Epidermal melanocyte (primary cell): ENCODE measurements around the gene KIRREL2.
"Not testable (repeated sequence)": the region's sequence is repeated elsewhere in the genome, so short reads cannot be mapped to it uniquely, and the experiment has no call there.

Experiments
- DNase-seq: peaks from one replicate; pipeline ENCODE4 v3.0.0; 2011; ENCODE audit warnings: low spot score; ENCODE audit not compliant: insufficient read length

KIRREL2 gene

DNA sequence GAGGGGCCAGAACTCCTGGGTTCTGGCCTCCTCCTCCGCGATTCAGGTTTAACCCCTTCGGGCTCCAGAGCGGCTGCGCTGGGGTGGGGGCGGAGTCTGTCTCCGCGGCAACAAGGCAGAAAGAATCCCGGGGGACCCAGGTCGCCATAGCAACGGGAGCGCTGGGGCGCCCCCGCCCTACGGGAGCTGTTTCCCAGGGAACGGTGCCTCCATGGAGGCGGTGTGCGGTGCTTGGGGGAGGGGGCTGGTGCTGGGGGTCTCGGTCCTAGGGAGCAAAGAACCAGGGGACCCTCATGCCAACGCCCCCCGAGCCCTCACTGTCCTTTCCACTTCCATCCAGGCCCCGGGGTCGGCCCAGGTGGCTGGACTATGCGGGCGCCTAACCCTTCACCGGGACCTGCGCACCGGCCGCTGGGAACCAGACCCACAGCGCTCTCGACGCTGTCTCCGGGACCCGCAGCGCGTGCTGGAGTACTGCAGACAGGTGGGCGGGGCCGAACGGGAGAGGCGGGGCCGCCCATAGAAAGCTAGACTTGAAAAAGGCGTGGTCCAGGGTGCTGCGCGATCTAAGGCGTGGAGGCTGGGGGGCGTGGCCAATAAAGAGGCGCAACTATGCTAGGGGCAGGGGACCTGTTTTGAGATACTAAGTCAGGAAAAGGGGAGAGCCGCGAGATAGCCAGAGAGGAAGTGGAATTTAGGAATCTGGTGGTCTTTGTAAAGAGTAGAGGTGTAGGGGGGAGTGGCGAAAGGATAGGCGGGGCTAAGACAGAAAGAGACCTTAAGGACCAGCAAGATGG, 12.8 kb downstream of the KIRREL2 start:
- no peak for DNase-seq

DNA sequence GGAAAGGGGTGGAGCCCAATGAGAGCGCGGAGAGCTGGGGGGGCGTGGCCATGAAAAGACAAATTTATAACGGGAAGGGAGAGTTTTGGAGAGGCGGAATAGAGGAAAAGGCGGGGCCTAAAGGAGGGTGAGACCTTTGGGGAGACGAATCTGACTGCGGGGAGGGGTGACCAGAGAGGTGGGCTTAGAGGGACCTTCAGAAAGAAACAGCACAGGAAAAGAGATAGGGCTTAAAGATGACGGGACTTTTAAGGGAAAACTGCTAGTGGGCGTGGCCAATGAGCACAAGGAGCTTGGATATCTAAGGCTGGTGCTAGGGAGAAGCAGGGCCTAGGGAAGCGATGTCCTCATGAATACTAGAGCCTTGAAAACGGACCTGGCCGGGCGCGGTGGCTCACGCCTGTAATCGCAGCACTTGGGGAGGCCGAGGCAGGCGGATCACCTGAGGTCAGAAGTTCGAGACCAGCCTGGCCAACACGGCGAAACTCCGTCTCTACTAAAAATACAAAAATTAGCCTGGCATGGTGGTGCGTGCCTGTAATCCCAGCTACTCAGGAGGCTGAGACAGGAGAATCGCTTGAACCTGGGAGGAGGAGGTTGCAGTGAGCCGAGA, 13.5 kb downstream of the KIRREL2 start:
- DNase-seq, result not testable (repeated sequence)

DNA sequence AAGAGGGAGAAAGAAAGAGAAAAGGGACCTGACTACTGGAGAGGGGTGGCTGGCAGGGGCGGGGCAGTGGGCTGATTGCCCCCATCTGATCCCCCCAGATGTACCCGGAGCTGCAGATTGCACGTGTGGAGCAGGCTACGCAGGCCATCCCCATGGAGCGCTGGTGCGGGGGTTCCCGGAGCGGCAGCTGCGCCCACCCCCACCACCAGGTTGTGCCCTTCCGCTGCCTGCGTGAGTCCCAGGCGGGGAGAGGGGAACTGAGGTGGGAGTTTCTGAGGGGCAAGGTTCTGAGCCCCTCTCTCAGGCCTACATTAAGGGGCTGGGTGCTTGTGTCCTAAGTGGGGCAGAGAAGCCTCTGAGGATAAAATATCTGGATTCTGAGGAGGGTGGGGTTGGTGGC, 14.1 kb downstream of the KIRREL2 start:
- no peak for DNase-seq

DNA sequence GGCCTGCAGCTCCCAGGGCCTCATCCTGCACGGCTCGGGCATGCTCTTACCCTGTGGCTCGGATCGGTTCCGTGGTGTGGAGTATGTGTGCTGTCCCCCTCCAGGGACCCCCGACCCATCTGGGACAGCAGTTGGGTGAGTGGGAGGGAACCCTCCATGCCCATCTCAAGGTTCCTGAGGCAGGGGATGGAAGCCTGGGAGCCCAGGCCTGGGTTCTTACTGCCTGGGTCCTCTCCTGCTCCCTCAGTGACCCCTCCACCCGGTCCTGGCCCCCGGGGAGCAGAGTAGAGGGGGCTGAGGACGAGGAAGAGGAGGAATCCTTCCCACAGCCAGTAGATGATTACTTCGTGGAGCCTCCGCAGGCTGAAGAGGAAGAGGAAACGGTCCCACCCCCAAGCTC, 14.9 kb downstream of the KIRREL2 start:
- DNase-seq, result no peak

DNA sequence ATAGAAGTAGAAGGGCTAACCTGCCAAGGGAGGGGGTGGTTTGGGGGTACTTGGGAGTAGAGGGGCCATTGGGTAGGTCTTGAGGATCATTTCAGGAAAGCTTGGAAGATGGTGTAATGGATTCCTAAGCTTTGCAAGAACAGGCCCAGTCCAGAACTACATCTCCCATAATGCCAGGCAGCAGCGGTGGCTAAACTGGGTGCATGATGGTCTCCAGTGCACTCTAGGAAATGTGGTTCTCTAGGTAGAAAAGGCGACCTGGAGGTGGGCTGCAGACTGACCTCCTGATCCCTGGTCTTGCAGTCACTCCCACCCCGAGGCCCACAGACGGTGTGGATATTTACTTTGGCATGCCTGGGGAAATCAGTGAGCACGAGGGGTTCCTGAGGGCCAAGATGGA, 15.5 kb downstream of the KIRREL2 start:
- no peak for DNase-seq

DNA sequence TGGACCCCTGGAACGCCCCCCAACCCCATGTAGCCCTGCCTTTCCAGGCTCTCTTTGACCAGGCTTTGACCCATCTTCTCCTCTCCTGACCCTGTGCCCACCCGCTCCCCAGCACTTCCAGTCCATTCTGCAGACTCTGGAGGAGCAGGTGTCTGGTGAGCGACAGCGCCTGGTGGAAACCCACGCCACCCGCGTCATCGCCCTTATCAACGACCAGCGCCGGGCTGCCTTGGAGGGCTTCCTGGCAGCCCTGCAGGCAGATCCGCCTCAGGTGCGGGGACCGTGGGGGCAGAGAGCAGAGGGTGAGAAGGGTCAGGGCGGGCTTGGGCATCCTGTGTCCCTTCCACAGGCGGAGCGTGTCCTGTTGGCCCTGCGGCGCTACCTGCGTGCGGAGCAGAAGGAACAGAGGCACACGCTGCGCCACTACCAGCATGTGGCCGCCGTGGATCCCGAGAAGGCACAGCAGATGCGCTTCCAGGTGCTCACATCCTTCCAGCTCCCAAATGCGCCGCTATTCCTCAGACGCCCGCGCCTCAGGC, 17.8 kb downstream of the KIRREL2 start:
- no peak for DNase-seq

DNA sequence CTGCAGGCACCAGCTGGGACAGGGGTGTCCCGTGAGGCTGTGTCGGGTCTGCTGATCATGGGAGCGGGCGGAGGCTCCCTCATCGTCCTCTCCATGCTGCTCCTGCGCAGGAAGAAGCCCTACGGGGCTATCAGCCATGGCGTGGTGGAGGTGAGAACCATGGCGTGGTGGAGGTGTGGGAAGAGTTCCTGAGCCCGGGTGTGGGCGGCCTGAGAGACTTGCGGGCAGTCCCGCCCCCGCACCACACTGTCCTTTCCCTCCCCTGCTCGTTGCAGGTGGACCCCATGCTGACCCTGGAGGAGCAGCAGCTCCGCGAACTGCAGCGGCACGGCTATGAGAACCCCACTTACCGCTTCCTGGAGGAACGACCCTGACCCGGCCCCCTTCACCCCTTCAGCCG, 22.4 kb downstream of the KIRREL2 start:
- no peak for DNase-seq

DNA sequence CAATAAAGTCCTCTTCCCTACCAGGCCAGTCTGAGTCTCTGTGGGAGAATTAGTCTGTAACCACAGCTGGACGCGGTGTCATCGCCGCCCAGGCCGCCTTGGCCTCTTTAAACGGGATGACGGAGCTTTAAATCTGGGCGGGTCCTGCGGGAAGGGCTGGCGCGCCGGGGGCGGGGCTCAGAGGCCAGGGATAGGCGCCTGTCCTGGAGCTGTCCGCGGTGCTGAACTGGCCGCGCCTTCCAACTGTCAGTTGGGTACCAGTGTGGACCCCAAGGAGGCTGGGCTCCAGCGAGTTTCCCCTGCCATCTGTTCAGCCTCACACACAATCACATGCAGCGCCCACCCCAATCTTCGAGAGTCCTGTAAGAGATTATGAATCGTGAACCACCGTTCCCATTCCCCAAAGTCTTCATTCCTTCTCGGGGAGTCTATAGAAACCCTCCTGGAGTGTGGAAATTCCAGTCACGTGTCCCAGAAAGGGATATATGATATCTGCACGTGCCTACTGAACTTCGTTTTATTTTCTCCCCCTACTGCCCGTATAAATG, 23.1 kb downstream of the KIRREL2 start:
- peak; percentile 72 for DNase-seq

DNA sequence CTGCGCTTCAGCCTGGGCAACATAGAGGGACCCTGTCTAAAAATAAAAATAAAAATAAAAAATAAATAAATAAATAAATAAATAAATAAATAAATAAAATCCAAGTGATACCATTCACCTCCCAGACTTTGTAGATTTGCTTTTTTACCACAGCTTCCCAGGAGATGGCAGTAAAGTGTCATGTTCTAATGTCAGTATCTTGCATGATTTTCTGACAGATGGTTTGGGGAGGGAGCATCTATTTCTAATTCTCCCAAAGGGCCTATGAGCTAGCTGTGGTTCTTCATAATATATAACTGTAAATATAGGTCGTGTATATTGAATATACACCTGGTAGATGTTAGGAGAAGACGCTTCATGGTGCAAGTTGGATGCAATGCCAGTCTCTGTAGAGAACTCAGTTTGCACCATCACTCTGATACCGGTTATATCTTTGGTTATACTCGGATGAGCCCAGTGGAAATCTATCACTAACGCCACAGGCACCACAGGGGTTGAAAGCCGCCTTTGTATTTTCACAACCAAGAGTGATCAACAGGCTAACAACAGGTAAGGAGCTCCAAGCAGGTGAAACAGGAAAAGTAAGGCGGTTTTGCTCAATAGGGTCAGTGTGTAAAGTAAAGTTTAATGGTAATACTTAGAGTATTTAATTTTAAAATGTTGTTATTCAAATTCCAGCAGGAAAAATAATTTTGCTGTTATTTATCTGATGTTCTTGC, 25.6 kb downstream of the KIRREL2 start:
- peak; percentile 69 for DNase-seq

DNA sequence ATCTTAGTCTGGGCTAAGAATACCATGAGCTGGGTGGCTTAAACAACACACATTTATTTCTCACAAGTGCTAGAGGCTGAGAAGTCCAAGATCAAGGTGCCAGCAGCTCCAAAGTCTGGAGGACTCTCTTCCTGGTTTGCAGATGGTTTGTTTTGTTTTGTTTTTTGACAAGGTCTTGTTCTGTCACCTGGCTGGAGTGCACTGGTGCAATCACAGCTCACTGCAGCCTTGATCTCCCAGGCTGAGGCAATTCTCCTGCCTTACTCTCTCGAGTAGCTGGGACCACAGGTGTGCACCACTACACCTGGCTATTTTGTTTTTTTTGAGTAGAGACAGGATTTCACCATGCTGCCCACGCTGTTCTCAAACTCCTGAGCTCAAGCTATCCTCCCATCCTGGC, 27.2 kb downstream of the KIRREL2 start:
- DNase-seq, result no peak

DNA sequence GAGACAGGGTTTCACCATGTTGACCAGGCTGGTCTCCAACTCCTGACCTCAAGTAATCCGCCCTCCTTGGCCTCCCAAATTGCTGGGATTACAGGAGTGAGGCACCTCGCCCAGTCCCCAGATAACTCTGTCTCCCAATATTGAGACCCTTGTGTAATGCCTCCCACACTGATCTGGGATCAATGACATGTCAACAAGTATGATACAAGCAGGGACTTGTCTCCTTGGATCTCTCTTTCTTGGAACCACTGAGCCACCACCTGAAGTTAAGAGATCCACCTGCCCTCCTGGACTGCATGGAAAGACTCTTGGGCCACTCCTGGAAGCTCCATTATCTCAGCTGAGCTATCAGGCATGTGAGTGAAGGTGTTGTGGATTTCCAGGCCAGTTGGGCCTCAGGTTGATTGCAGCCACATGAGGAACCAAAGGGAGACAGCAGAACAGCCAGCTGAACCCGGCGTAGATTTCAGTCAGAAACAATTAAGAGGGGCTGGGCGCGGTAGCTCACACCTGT, 28.6 kb downstream of the KIRREL2 start:
- DNase-seq, result no peak

DNA sequence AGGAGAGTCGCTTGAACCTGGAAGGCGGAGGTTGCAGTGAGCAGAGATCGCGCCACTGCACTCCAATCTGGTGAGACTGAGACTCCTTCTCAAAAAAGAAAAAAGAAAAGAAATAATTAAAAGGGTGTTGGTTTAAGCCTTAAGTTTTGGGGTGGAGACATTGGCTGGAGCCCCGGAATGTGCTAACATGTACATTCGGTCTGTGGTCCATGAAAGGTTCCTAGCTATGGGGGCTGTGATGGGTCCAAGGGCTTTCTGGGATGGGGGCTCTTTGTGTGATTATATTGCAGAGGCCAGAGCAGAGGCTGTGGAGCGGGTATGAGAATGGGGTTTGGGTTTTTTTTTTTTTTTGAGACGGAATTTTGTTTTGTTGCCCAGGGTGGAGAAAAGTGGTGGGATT, 29.2 kb downstream of the KIRREL2 start:
- no peak for DNase-seq

DNA sequence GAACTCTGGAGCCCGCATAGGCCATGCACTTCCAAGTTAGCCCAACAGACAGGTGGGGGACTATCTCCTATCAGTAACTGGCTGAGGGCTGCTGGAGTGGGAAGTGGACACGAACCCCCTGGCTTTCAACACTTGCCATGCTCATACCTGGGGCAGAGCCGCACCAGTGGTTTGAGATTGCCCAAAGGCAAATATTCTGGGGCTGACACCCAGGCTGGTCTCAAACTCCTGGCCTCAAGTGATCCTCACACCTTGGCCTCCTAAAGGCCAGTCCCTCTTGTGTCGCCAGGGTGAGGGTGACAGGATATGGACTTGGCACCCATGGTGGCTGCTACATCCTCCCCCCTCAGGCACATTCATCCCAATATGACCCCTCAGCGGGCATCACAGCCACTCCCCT, 30.5 kb downstream of the KIRREL2 start:
- no peak for DNase-seq

DNA sequence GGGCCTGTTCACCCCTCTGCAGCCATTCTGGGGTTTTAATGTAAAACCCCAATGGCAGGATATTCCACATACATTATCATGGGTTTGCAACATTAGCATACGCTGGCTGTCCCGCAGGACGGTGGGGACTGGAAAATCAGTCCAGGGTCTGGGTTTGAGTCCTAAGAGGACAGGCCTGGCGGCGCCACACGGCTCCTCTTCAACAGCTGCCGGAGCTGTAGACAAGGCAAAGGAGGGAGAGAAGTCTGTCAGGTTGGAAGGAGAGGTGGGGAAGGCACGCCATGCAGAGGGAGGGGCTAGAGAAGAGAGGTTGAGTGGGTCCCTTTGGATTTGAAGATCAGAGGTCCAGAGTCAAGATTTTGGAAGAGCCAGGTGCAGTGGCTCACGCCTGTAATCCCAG, 31.7 kb downstream of the KIRREL2 start:
- no peak for DNase-seq

DNA sequence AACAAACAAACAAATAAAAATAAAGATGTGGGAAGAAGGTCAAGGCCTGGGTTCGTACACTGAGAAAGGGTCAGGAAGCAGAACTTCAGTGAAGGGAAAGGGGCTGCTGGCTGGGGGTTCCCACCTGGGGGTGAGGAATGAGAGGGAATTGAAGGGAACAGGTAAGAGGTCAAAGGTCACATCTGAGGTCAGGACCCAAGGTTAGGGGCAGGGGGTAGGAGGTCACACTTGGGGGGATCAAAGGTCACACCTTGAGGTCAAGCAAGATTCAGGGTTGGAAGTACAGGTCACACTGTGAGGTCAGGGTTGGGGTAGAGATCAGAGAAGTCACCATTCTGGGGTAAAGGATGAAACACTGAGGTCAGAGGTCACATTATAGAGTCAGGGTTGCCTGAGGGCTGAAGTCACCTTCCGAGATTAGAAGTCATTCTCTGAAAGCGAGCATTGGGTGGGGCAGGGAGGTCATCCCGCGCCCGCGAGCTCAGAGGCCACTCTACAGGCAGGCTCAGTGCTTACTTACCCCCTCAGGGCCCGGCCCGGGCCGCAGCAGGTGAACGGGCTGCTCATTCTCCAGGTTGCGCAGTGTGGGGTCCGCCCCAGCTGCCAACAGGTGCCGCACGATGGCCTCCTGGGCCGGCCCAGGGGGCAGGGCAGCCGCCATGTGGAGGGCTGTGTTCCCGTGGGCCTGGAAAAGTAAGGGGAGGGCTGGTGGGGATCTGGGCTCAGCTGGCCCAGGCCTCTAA, 32.8 kb downstream of the KIRREL2 start:
- DNase-seq, result no peak

DNA sequence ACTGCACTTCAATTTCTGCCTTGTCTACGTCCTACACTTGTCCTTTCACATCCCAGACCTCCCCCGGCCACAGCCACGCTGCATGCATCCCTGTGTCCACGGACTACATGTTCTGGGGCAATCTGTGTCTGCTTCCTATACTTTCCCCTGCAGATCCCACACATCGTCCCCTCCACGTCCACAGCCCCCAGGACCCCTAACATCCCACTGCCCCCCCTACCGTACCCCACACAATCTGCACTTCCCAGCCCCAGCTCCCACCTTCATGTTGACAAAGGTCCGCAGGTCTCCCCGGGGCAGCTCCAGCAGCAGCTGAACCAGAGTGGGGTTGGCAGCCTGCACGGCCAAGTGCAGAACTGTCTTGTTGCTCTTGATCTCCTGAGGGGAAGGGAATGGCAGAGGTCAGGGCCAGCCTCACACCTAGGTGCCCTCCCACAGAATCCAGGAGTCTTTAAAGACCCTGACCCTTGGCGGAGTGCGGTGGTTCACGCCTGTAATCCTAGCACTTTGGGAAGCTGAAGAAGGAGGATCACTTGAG, 33.5 kb downstream of the KIRREL2 start:
- no peak for DNase-seq

DNA sequence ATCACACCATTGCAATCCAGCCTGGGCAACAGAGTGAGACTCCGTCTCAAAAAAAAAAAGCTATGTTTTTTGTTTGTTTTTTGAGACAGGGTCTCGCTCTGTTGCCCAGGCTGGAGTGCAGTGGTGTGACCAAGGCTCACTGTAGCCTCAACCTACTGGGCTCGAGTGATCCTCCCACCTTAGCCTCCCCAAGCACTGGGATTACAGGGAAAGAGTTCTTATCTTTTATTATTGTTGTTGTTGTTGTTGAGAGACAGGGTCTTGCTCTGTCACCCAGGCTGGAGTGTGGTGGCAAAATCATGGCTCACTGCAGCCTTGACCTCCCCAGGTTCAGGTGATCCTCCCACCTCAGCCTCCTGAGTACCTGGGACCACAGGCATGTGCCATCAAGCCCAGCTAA, 35.1 kb downstream of the KIRREL2 start:
- not testable (repeated sequence) for DNase-seq

DNA sequence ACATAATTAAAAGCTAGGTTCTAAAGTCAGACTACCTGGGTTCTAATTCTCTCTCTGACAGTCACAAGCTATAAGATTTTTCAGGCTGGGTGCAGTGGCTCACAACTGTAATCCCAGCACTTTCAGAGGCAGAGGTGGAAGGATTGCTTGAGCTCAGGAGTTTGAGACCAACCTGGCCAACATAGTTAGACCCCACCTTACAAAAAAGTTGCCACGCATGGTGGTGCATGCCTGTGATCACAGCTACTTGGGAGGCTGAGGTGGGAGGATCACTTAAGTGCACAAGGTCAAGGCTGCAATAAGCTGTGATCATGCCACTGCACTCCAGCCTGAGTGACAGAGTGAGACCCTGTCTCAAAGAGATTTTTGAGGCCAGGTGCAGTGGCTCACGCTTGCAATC, 37.6 kb downstream of the KIRREL2 start:
- no peak for DNase-seq

DNA sequence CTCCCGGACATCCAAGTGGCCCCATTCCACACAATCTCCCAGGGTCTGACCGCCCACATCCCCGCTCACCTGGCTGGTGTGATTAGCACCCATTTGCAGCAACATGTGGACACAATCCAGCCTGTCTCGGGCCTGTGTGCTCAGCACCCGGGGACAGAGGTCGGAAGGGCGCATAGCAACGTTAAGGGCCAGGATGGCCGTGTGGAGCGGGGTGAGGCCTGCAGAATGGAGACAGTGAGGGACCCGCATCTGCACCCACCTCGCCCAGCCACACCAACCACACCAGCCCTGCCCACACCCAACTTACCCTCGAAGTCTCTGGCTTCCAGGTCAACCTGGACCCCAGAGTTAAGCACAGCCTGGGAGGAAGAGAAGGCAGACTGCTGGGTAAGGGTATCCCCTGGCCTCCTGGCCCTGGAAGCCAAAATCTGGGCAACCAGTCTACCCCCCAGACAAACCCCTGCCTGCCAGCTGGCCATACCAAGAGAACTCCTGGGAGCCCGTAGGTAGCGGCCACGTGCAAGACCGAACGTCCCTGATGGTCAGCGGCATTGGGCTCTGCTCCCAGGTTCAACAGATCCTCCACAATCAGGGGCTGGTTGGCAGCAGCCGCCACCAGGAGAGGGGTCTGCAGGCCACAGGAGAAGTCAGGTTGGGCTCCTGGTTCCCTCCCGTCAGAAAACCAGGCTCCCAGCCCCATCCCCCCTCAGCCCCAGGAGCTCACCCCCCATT, 39.4 kb downstream of the KIRREL2 start:
- DNase-seq, result no peak

DNA sequence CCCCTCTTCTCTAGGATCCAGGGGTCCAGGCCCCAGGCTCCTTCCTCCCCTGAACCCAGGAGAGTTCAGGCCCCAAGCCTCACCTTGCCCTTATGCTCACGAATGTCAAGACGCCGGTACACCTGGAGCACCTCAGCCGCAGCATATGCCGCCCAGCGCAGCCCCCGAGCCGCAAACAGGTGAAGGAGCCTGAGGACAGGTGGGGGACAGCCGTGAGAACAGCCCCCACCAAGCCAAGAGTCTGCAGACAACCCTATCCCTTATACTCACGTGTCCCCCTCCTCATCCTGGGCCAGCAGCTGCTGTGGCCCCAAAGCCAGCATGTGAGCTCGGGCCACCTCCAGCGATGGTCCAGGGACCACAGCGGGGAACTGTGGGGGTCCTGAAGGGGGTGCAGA, 39.9 kb downstream of the KIRREL2 start:
- no peak for DNase-seq
